ENCODE measurements around the gene STXBP6. TPM values are rescaled to one million over a fixed set of nuclear protein-coding genes. Genes with fewer than 3 reads are reported as not detected.

The STXBP6 gene
- total and polyA plus RNA-seq, 2 of the 13 experiments (the other 11 are each of a cell fraction or from before 2014, with no cell fraction given) = 35.3 to 42.8 TPM

GRCh38 chr14:25042362-25043299 is 7.3 kb downstream of the STXBP6 start (continued):
- TF ChIP-seq ERF (CRISPR knock-in tag; IDR thresholded peaks at IDR 0.05) (0 out of 2 replicates have a peak, but pooled peaks have one; percentile 29), MEF2D (CRISPR knock-in tag; IDR thresholded peaks at IDR 0.05) (no peak), HES4 (CRISPR knock-in tag; IDR thresholded peaks at IDR 0.05; ENCODE audit: borderline replicate concordance) (no peak), ZNF556 (CRISPR knock-in tag; IDR thresholded peaks at IDR 0.05; ENCODE audit: borderline replicate concordance) (peak; percentile 33; the same call in 1 of the 2 replicates), KLF9 (CRISPR knock-in tag; IDR thresholded peaks at IDR 0.05; ENCODE audit: low read depth) (no peak), ARID5B (CRISPR knock-in tag; IDR thresholded peaks at IDR 0.05) (peak; percentile 40; the same call in 1 of the 2 replicates), ZNF704 (CRISPR knock-in tag; IDR thresholded peaks at IDR 0.05; ENCODE audit: borderline replicate concordance) (peak; percentile 52; the same call in 1 of the 2 replicates), TP53 (CRISPR knock-in tag; conservative IDR thresholded peaks at IDR 0.05) (0 out of 2 replicates have a peak, but pooled peaks have one; percentile 35), ZNF597 (CRISPR knock-in tag; IDR thresholded peaks at IDR 0.05) (no peak), ZNF619 (CRISPR knock-in tag; IDR thresholded peaks at IDR 0.05) (0 out of 2 replicates have a peak, but pooled peaks have one; percentile 45), HOMEZ (CRISPR knock-in tag; IDR thresholded peaks at IDR 0.05; ENCODE audit: low read depth) (0 out of 2 replicates have a peak, but pooled peaks have one; percentile 31), CENPBD1 (CRISPR knock-in tag; IDR thresholded peaks at IDR 0.05; ENCODE audit: borderline replicate concordance, low read depth) (no peak), ZGPAT (CRISPR knock-in tag; IDR thresholded peaks at IDR 0.05) (no peak), NPAS2 (CRISPR knock-in tag; IDR thresholded peaks at IDR 0.05; ENCODE audit: borderline replicate concordance) (no peak), ZNF615 (CRISPR knock-in tag; IDR thresholded peaks at IDR 0.05; ENCODE audit: borderline replicate concordance) (no peak), TOPORS (CRISPR knock-in tag; IDR thresholded peaks at IDR 0.05) (no peak; the same call in 1 of the 2 replicates), CEBPG (CRISPR knock-in tag; IDR thresholded peaks at IDR 0.05) (peak; percentile 32; the same call in 1 of the 2 replicates), SIX4 (CRISPR knock-in tag; IDR thresholded peaks at IDR 0.05) (no peak), SMARCE1 (IDR thresholded peaks at IDR 0.05; ENCODE audit: borderline replicate concordance) (no peak)

Data from HepG2 (cell line).